Bronchial epithelial cell (primary cell): Measurements from ENCODE around the gene DMKN. TPM values are rescaled to one million over a fixed set of nuclear protein-coding genes. Genes with fewer than 3 reads are reported as not detected.
A peak's percentile ranks its signal among the peaks of the same experiment; 100 is the strongest.
"Not testable (repeated sequence)": the region's sequence is repeated elsewhere in the genome, so short reads cannot be mapped to it uniquely, and the experiment has no call there.

ENCODE experiments used
- DNase-seq: peaks from one replicate; pipeline ENCODE4 v3.0.0-alpha.2; 2010; ENCODE audit warnings: low read depth
- FAIRE-seq: peaks from 2 replicates; lab custom pipeline; 2011; peaks lifted over from hg19 to GRCh38; lab: Jason Lieb, UNC
- H3K27me3 ChIP-seq: 2 replicates; pipeline ENCODE4 v1.5.1; 2011; ENCODE audit warnings: low read length; ENCODE audit not compliant: control insufficient read depth, insufficient read depth
- H3K36me3 ChIP-seq: 2 replicates; pipeline ENCODE4 v1.5.1; 2011; ENCODE audit warnings: low read length; ENCODE audit not compliant: control insufficient read depth, insufficient read depth
- H3K4me3 ChIP-seq: 2 replicates; pipeline ENCODE4 v1.5.1; 2011; ENCODE audit warnings: mild to moderate bottlenecking, low read depth, low read length, control low read depth
- CTCF ChIP-seq: IDR thresholded peaks from 2 replicates; pipeline ENCODE4 v1.5.1; 2011; ENCODE audit warnings: mild to moderate bottlenecking, moderate library complexity, low read length, control low read depth, inconsistent platforms; ENCODE audit not compliant: insufficient read depth, severe bottlenecking
- total RNA-seq: library from RNA; depleted of rRNA; stranded (reverse); fragments of >200 nt; gene quantifications from 2 replicates; pipeline ENCODE4 v1.2.1, GENCODE V29; 2014

DMKN gene
- total RNA-seq, 1 donor from 2014 or later: 97.4 TPM

- Histone ChIP-seq H3K27me3 (no peaks in the 10 kb centered on the region), H3K36me3 (no peaks in the 10 kb centered on the region), H3K4me3 (no peak overlapping the region)
- no peak for FAIRE-seq
- peak; percentile 12 for TF ChIP-seq CTCF
- DNase-seq: no peak
These were observed 37.3 kb downstream of the DMKN start for GRCh38 chr19:35476149-35476548.

GRCh38 chr19:35474594-35474993, 38.9 kb downstream of the DMKN start:
- H3K36me3 ChIP-seq, H3K4me3 ChIP-seq, FAIRE-seq, DNase-seq, H3K27me3 ChIP-seq: not testable (repeated sequence)

GRCh38 chr19:35474104-35474503, 39.3 kb downstream of the DMKN start:
- DNase-seq (no peak), FAIRE-seq (no peak)
- no peak for TF ChIP-seq CTCF
- Histone ChIP-seq H3K36me3 (no peaks in the 10 kb centered on the region), H3K4me3 (no peak overlapping the region), H3K27me3 (no peaks in the 10 kb centered on the region)

GRCh38 chr19:35471946-35472345, 41.5 kb downstream of the DMKN start:
- Histone ChIP-seq H3K27me3 (no peaks in the 10 kb centered on the region), H3K4me3 (no peak overlapping the region), H3K36me3 (no peaks in the 10 kb centered on the region)
- FAIRE-seq (no peak), DNase-seq (no peak)
- TF ChIP-seq CTCF: no peak

- FAIRE-seq: not testable (repeated sequence)
These were observed 42.4 kb downstream of the DMKN start for GRCh38 chr19:35471075-35471474.

GRCh38 chr19:35470128-35470527, 43.3 kb downstream of the DMKN start:
- FAIRE-seq (no peak), DNase-seq (no peak)

More at GRCh38 chr19:35471075-35471474, 42.4 kb downstream of the DMKN start:
- not testable (repeated sequence) for DNase-seq, H3K27me3 ChIP-seq, H3K4me3 ChIP-seq, H3K36me3 ChIP-seq

More at GRCh38 chr19:35470128-35470527, 43.3 kb downstream of the DMKN start:
- Histone ChIP-seq H3K4me3 (no peak overlapping the region), H3K27me3 (no peaks in the 10 kb centered on the region), H3K36me3 (no peaks in the 10 kb centered on the region)
- no peak for TF ChIP-seq CTCF
